ENCODE results near the gene UNC119. TPM values are rescaled to one million over a fixed set of nuclear protein-coding genes. Genes with fewer than 3 reads are reported as not detected.

The UNC119 gene
- polyA plus RNA-seq, 1 donor (not counting 4 experiments of a cell fraction or from before 2014, with no cell fraction given) = 60.0 TPM

DNA sequence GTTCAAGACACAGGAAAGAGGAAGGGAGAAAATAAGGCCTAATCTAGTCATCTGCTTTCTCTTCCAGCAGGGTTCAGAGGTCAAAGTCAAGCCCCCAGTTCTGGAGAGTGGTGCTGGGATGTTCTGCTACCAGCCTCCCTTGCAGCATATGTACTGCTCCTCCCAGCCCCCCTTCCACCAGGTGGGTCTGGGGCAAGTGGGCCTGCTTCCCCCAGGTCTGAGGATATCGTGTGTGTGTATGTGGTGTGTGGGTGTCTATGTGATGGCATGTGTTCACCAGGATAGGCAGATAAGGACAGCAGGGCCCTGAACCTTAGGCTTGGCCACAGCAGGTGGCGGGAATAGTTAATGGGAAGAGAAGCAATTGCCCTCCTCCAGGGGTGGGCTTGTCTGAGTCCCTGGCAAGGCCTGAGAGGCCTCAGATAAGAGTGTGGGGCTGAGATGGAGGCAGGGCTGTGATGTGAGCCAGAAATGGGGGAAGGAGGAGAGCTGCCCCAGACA lies 25.2 kb downstream of the UNC119 start:
- no peak overlapping the region for H2AFZ ChIP-seq (ENCODE audit: control insufficient read depth, low read length)

DNA sequence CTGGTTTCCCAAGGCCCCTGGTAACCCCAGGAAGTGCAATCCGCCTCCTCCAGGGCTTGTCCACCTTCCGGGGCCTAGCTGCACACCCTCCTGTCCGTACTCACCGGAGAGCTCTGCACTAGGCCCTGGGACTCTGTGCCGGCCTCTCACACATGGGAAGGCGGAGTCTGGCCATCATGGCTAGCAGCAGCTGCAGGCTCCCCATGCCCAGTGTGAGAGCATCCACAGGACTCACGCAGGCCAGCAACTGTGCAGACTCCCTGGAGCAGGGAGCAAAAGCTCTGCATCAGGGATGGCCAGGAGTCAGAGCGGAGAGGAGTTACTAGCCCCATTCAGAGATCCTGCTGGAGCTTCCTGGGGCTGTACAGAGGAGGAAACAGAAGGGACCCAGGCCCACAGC lies 26.0 kb downstream of the UNC119 start:
- Histone ChIP-seq H2AFZ (ENCODE audit: control insufficient read depth, low read length) (no peak overlapping the region), H3K27ac (ENCODE audit: control insufficient read depth, insufficient read depth, low read length) (no peak overlapping the region), H3K79me2 (ENCODE audit: control insufficient read depth, insufficient read depth, low read length) (no peaks in the 10 kb centered on the region), H3K36me3 (ENCODE audit: control insufficient read depth in 2 of 2, extremely low read depth in 1 of 2, insufficient read depth in 2 of 2, low read length in 2 of 2) (no peaks in the 10 kb centered on the region), H3K9me1 (ENCODE audit: control insufficient read depth, extremely low read depth, insufficient read depth, low read length) (no peaks in the 10 kb centered on the region), H3K4me3 (ENCODE audit: control insufficient read depth in 2 of 3, extremely low read depth in 1 of 3, insufficient read depth in 2 of 3, low read depth in 1 of 3, low read length in 3 of 3) (no peak overlapping the region), H3K4me2 (ENCODE audit: control insufficient read depth, extremely low read depth, insufficient read depth, low read depth, low read length) (no peak overlapping the region), H3K9me3 (ENCODE audit: control insufficient read depth, low read depth, low read length) (no peaks in the 10 kb centered on the region), H3K9ac (ENCODE audit: control insufficient read depth, extremely low read depth, insufficient read depth, low read length) (no peak overlapping the region), H4K20me1 (ENCODE audit: control insufficient read depth, extremely low read depth, insufficient read depth, low read length) (peaks cover 5% of the 10 kb centered on the region), H3K27me3 (ENCODE audit: control insufficient read depth, extremely low read depth, insufficient read depth, low read length) (peaks cover 5% of the 10 kb centered on the region), H3K4me1 (ENCODE audit: control insufficient read depth, extremely low read depth, insufficient read depth, low read length) (peaks cover 17% of the 10 kb centered on the region)
- TF ChIP-seq CTCF (optimal IDR thresholded peaks at IDR 0.05 in 1 of 3, IDR thresholded peaks at IDR 0.05 in 1 of 3, conservative IDR thresholded peaks at IDR 0.05 in 1 of 3; ENCODE audit: extremely low read depth in 1 of 3, insufficient read depth in 2 of 3, low read length in 3 of 3) (no peak), EZH2 (IDR thresholded peaks at IDR 0.05; ENCODE audit: low read length) (no peak)
- dilution Hi-C loops (cut with MboI; ENCODE audit: extremely low pct_ligation_motif_present, low sequenced_read_pairs) = no loop called here
- FAIRE-seq (no peak), DNase-seq (ENCODE audit: low read depth, low spot score) (no peak)

More for the DNA sequence above, 25.2 kb downstream of the UNC119 start:
- H3K4me3 ChIP-seq (ENCODE audit: control insufficient read depth in 2 of 3, extremely low read depth in 1 of 3, insufficient read depth in 2 of 3, low read depth in 1 of 3, low read length in 3 of 3) = no peak overlapping the region
- no peaks in the 10 kb centered on the region for H3K36me3 ChIP-seq (ENCODE audit: control insufficient read depth in 2 of 2, extremely low read depth in 1 of 2, insufficient read depth in 2 of 2, low read length in 2 of 2)
- no peak overlapping the region for H3K4me2 ChIP-seq (ENCODE audit: control insufficient read depth, extremely low read depth, insufficient read depth, low read depth, low read length)
- peaks cover 5% of the 10 kb centered on the region for H4K20me1 ChIP-seq (ENCODE audit: control insufficient read depth, extremely low read depth, insufficient read depth, low read length)
- no peak for FAIRE-seq
- TF ChIP-seq EZH2 (IDR thresholded peaks at IDR 0.05; ENCODE audit: low read length) (no peak), CTCF (optimal IDR thresholded peaks at IDR 0.05 in 1 of 3, IDR thresholded peaks at IDR 0.05 in 1 of 3, conservative IDR thresholded peaks at IDR 0.05 in 1 of 3; ENCODE audit: extremely low read depth in 1 of 3, insufficient read depth in 2 of 3, low read length in 3 of 3) (no peak)
- no peaks in the 10 kb centered on the region for H3K9me1 ChIP-seq (ENCODE audit: control insufficient read depth, extremely low read depth, insufficient read depth, low read length)
- H3K9me3 ChIP-seq (ENCODE audit: control insufficient read depth, low read depth, low read length) = no peaks in the 10 kb centered on the region
- dilution Hi-C loops (cut with MboI; ENCODE audit: extremely low pct_ligation_motif_present, low sequenced_read_pairs) = no loop called here
- H3K9ac ChIP-seq (ENCODE audit: control insufficient read depth, extremely low read depth, insufficient read depth, low read length) = no peak overlapping the region
- no peaks in the 10 kb centered on the region for H3K79me2 ChIP-seq (ENCODE audit: control insufficient read depth, insufficient read depth, low read length)
- H3K27ac ChIP-seq (ENCODE audit: control insufficient read depth, insufficient read depth, low read length) = no peak overlapping the region
- DNase-seq (ENCODE audit: low read depth, low spot score) = no peak
- H3K4me1 ChIP-seq (ENCODE audit: control insufficient read depth, extremely low read depth, insufficient read depth, low read length) = peaks cover 17% of the 10 kb centered on the region
- H3K27me3 ChIP-seq (ENCODE audit: control insufficient read depth, extremely low read depth, insufficient read depth, low read length) = peaks cover 8% of the 10 kb centered on the region
